ENCODE measurements around the gene C6orf141.

C6orf141 gene

GRCh38 chr6:49526598-49526997 lies 23.9 kb upstream of the C6orf141 start:
- H3K4me2 ChIP-seq (ENCODE audit: low read length), result no peak overlapping the region
- no peaks in the 10 kb centered on the region for H3K36me3 ChIP-seq (ENCODE audit: control insufficient read depth, insufficient read depth, low read length)
- no peak for TF ChIP-seq CTCF (IDR thresholded peaks at IDR 0.05)
- H3K79me2 ChIP-seq, result no peaks in the 10 kb centered on the region
- H3K9ac ChIP-seq, result no peak overlapping the region
- H3K4me3 ChIP-seq (ENCODE audit: low read depth, low read length), result no peak overlapping the region
- no peaks in the 10 kb centered on the region for H3K4me1 ChIP-seq
- H3K27me3 ChIP-seq (ENCODE audit: control insufficient read depth, insufficient read depth, low read length), result no peaks in the 10 kb centered on the region
- H3K27ac ChIP-seq, result no peak overlapping the region
- H3K9me3 ChIP-seq (ENCODE audit: control insufficient read depth, low read length), result no peaks in the 10 kb centered on the region
- no peak overlapping the region for H2AFZ ChIP-seq

GRCh38 chr6:49527320-49527719 lies 23.1 kb upstream of the C6orf141 start:
- Histone ChIP-seq H3K27me3 (ENCODE audit: control insufficient read depth, insufficient read depth, low read length) (no peaks in the 10 kb centered on the region), H3K79me2 (no peaks in the 10 kb centered on the region), H3K4me2 (ENCODE audit: low read length) (no peak overlapping the region), H3K9me3 (ENCODE audit: control insufficient read depth, low read length) (no peaks in the 10 kb centered on the region), H2AFZ (no peak overlapping the region), H3K4me1 (no peaks in the 10 kb centered on the region), H3K4me3 (ENCODE audit: low read depth, low read length) (no peak overlapping the region), H3K9ac (no peak overlapping the region), H3K27ac (no peak overlapping the region), H3K36me3 (ENCODE audit: control insufficient read depth, insufficient read depth, low read length) (no peaks in the 10 kb centered on the region)
- TF ChIP-seq CTCF (IDR thresholded peaks at IDR 0.05), result no peak

GRCh38 chr6:49528571-49528970 lies 21.9 kb upstream of the C6orf141 start:
- Histone ChIP-seq H3K79me2 (no peaks in the 10 kb centered on the region), H3K27ac (no peak overlapping the region)
- TF ChIP-seq CTCF (IDR thresholded peaks at IDR 0.05), result no peak

GRCh38 chr6:49530141-49530776 lies 20.2 kb upstream of the C6orf141 start:
- TF ChIP-seq CTCF (IDR thresholded peaks at IDR 0.05), result no peak
- Histone ChIP-seq H3K79me2 (no peaks in the 10 kb centered on the region), H2AFZ (no peak overlapping the region), H3K36me3 (ENCODE audit: control insufficient read depth, insufficient read depth, low read length) (no peaks in the 10 kb centered on the region), H3K9ac (no peak overlapping the region), H3K27ac (no peak overlapping the region), H3K27me3 (ENCODE audit: control insufficient read depth, insufficient read depth, low read length) (no peaks in the 10 kb centered on the region), H3K9me3 (ENCODE audit: control insufficient read depth, low read length) (no peaks in the 10 kb centered on the region), H3K4me2 (ENCODE audit: low read length) (no peak overlapping the region), H3K4me3 (ENCODE audit: low read depth, low read length) (no peak overlapping the region), H3K4me1 (no peaks in the 10 kb centered on the region)

More at GRCh38 chr6:49528571-49528970, 21.9 kb upstream of the C6orf141 start:
- Histone ChIP-seq H3K4me3 (ENCODE audit: low read depth, low read length) (no peak overlapping the region), H3K27me3 (ENCODE audit: control insufficient read depth, insufficient read depth, low read length) (no peaks in the 10 kb centered on the region), H2AFZ (no peak overlapping the region), H3K4me2 (ENCODE audit: low read length) (no peak overlapping the region), H3K36me3 (ENCODE audit: control insufficient read depth, insufficient read depth, low read length) (no peaks in the 10 kb centered on the region), H3K4me1 (no peaks in the 10 kb centered on the region), H3K9ac (no peak overlapping the region), H3K9me3 (ENCODE audit: control insufficient read depth, low read length) (no peaks in the 10 kb centered on the region)
